ENCODE measurements around the gene MAB21L4. TPM values are rescaled to one million over a fixed set of nuclear protein-coding genes. Genes with fewer than 3 reads are reported as not detected.

The MAB21L4 gene
- polyA plus RNA-seq, 2 of the 4 experiments (the other 2 are of a cell fraction), result not detected

GRCh38 chr2:240898108-240898730, 2.3 kb upstream of the MAB21L4 start (continued):
- TF ChIP-seq, protein P1, sequence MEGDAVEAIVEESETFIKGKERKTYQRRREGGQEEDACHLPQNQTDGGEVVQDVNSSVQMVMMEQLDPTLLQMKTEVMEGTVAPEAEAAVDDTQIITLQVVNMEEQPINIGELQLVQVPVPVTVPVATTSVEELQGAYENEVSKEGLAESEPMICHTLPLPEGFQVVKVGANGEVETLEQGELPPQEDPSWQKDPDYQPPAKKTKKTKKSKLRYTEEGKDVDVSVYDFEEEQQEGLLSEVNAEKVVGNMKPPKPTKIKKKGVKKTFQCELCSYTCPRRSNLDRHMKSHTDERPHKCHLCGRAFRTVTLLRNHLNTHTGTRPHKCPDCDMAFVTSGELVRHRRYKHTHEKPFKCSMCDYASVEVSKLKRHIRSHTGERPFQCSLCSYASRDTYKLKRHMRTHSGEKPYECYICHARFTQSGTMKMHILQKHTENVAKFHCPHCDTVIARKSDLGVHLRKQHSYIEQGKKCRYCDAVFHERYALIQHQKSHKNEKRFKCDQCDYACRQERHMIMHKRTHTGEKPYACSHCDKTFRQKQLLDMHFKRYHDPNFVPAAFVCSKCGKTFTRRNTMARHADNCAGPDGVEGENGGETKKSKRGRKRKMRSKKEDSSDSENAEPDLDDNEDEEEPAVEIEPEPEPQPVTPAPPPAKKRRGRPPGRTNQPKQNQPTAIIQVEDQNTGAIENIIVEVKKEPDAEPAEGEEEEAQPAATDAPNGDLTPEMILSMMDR (IDR thresholded peaks at IDR 0.05), result no peak
- TF ChIP-seq ZNF302 (CRISPR knock-in tag; IDR thresholded peaks at IDR 0.05), result no peak
- no peak for TF ChIP-seq CBX8 (IDR thresholded peaks at IDR 0.05)
- no peak for TF ChIP-seq HOXA7 (CRISPR knock-in tag; IDR thresholded peaks at IDR 0.05)
- TF ChIP-seq EHMT2 (IDR thresholded peaks at IDR 0.05; ENCODE audit: low read depth), result no peak
- TF ChIP-seq PBX3 (IDR thresholded peaks at IDR 0.05), result no peak
- TF ChIP-seq REST (IDR thresholded peaks at IDR 0.05), result no peak
- TF ChIP-seq HOXB13 (CRISPR knock-in tag; IDR thresholded peaks at IDR 0.05; ENCODE audit: low read depth), result no peak

GRCh38 chr2:240896871-240897692, 1.1 kb upstream of the MAB21L4 start:
- FAIRE-seq (no peak), DNase-seq (ENCODE audit: low read depth in 1 of 2, low spot score in 1 of 2) (no peak), ATAC-seq (no peak)
- ChIA-PET CTCF (interaction anchor here (1.3 to 8.6 kb wide), 2 partner anchors 16 to 45 kb away, joined by 5 to 43 read pairs; no protein-coding TSS in a partner anchor), POLR2A (no interaction called here)
- H3K4me2 ChIP-seq, result 0 out of 3 replicates have a peak overlapping the region, but pooled peaks have one; percentile 6
- H3K4me3 ChIP-seq, result no peak overlapping the region
- no peak for TF ChIP-seq ZC3H11A (IDR thresholded peaks at IDR 0.05)
- no peak for TF ChIP-seq TFCP2L1 (CRISPR knock-in tag; IDR thresholded peaks at IDR 0.05)
- no peak for TF ChIP-seq NFE2L2 (conservative IDR thresholded peaks at IDR 0.05; ENCODE audit: low read length)
- TF ChIP-seq CBX2 (IDR thresholded peaks at IDR 0.05; ENCODE audit: borderline replicate concordance, low read depth), result no peak
- TF ChIP-seq CEBPB (IDR thresholded peaks at IDR 0.05), result no peak
- no peak for TF ChIP-seq RNF2 (IDR thresholded peaks at IDR 0.05; ENCODE audit: borderline replicate concordance, low read depth)
- TF ChIP-seq JUNB (IDR thresholded peaks at IDR 0.05), result no peak
- no peak for TF ChIP-seq GATA3 (IDR thresholded peaks at IDR 0.05; ENCODE audit: borderline replicate concordance)
- no peak for TF ChIP-seq RCOR1 (IDR thresholded peaks at IDR 0.05; ENCODE audit: low read depth, low read length)
- TF ChIP-seq, protein P2, sequence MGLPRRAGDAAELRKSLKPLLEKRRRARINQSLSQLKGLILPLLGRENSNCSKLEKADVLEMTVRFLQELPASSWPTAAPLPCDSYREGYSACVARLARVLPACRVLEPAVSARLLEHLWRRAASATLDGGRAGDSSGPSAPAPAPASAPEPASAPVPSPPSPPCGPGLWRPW (IDR thresholded peaks at IDR 0.05), result no peak
- no peak for TF ChIP-seq POLR2AphosphoS2 (conservative IDR thresholded peaks at IDR 0.05; ENCODE audit: low read length)
- no peak for TF ChIP-seq MYC (IDR thresholded peaks at IDR 0.05; ENCODE audit: borderline replicate concordance, low read length)
- H3K27ac ChIP-seq, result no peak overlapping the region
- peaks cover 21% of the 10 kb centered on the region for H3K4me1 ChIP-seq
- H3K9me3 ChIP-seq, result no peaks in the 10 kb centered on the region
- WGBS (ENCODE audit: missing lambda C conversion rate), result 91% methylated on average over 9 of the region's 23 CpGs

Measured in A549 (cell line).